Measurements from ENCODE around the gene CLPSL1.

CLPSL1 gene

DNA sequence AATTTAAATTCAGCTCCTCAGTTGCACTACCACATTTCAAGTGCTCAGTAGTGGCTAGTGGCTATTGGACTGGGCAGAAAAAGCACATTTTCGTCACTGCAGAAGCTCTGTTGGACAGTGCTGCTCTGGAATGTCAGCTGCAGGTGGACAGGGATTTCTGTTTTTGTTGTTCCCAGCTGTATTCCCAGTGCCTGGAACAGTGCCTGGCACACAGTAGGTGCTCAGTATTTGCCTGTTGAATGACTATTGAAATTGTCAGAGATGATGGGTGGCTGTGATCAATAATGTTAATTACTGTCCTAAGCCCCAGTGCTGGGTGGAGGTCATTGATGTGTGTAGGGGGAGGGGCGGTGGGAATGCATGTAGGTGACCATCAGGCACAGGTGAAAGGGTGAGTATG lies 5.5 kb downstream of the CLPSL1 start:
- H3K4me3 ChIP-seq (ENCODE audit: low read length), result no peak overlapping the region
- TF ChIP-seq, protein P1, sequence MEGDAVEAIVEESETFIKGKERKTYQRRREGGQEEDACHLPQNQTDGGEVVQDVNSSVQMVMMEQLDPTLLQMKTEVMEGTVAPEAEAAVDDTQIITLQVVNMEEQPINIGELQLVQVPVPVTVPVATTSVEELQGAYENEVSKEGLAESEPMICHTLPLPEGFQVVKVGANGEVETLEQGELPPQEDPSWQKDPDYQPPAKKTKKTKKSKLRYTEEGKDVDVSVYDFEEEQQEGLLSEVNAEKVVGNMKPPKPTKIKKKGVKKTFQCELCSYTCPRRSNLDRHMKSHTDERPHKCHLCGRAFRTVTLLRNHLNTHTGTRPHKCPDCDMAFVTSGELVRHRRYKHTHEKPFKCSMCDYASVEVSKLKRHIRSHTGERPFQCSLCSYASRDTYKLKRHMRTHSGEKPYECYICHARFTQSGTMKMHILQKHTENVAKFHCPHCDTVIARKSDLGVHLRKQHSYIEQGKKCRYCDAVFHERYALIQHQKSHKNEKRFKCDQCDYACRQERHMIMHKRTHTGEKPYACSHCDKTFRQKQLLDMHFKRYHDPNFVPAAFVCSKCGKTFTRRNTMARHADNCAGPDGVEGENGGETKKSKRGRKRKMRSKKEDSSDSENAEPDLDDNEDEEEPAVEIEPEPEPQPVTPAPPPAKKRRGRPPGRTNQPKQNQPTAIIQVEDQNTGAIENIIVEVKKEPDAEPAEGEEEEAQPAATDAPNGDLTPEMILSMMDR (conservative IDR thresholded peaks at IDR 0.05; ENCODE audit: low read depth, low read length), result no peak
- DNase-seq (ENCODE audit: low read depth), result no peak

DNA sequence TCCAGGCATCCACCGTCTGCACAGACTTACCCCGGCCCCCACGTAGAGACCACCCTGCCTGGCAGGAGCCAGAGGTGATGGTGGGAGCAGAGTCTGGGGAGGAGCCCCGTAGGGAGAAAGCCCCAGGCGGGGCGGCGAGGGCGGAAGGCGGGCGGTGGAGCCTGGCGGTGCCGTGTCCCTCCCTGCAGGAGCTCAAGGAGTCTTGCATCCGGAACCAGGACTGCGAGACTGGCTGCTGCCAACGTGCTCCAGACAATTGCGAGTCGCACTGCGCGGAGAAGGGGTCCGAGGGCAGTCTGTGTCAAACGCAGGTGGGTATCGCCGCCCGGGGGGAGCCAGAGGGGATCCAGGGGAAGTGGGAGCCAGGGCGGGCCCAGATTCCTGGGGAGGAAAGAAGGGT lies 6.0 kb downstream of the CLPSL1 start:
- TF ChIP-seq, protein P1 (conservative IDR thresholded peaks at IDR 0.05; ENCODE audit: low read depth, low read length), result no peak
- no peak overlapping the region for H3K4me3 ChIP-seq (ENCODE audit: low read length)
- DNase-seq (ENCODE audit: low read depth), result no peak

DNA sequence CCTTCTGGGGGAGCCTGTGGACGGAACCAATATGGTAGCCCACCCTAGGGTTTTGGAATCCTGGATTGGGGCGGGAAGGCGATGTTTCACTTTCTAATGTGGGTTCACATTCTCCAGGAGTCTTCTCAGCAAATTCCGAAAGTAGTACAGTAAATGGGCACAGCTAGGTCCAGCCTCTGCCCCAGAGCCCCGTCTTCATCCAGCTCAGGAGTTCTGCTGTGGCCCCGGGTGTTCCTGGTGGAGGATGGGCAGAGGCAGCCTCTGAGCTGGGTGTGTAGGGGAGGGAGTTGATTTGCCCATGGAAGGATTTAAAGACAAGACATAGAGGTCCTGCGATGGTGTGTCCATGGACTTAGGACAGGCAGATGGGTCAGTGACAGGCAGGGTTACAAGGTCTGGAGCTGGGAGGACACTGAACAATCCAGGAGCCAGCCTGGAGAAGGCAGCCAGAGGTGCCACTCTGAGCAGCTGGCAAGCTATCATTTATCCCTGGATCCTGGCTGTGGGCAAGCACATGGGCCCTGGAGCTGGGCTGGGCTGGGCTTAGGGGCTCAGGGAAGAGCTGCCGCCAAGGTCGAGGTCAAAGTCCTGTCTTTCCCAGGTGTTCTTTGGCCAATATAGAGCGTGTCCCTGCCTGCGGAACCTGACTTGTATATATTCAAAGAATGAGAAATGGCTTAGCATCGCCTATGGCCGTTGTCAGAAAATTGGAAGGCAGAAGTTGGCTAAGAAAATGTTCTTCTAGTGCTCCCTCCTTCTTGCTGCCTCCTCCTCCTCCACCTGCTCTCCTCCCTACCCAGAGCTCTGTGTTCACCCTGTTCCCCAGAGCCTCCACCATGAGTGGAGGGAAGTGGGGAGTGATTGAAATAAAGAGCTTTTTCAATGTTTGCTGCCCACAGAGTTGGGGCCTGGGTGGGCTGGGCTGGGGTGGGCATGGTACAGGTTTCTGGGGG lies 6.7 kb downstream of the CLPSL1 start:
- DNase-seq (ENCODE audit: low read depth), result no peak
- TF ChIP-seq, protein P1 (conservative IDR thresholded peaks at IDR 0.05; ENCODE audit: low read depth, low read length), result no peak
- no peak overlapping the region for H3K4me3 ChIP-seq (ENCODE audit: low read length)

DNA sequence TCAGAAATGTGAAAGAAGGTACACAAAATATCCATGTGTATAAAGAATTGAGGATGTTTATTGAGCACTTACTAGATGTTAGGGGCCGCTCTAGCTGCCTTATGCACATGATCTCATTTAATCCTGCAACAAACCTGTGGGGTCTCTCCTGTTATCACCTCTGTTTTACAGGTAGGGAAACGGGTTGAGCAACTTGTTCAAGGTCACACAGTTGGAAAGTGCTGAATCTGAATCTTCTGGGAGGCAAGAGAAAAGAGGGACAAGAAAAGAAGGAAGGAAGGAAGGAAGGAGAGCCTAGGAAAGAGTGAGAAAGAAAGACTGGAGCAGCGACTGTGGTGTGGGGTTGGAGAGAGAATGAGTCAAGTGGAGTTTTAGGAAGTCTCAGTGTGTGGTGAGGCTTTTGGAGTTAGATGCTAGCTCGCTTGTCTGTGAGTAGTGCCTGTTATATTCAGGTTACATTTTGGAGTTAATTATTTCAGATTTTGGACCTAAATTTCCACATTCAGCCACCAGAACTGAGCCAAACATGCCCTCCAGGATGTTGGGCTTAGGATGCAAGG lies 7.7 kb downstream of the CLPSL1 start:
- no peak overlapping the region for H3K4me3 ChIP-seq (ENCODE audit: low read length)
- no peak for DNase-seq (ENCODE audit: low read depth)
- TF ChIP-seq, protein P1 (conservative IDR thresholded peaks at IDR 0.05; ENCODE audit: low read depth, low read length), result no peak

DNA sequence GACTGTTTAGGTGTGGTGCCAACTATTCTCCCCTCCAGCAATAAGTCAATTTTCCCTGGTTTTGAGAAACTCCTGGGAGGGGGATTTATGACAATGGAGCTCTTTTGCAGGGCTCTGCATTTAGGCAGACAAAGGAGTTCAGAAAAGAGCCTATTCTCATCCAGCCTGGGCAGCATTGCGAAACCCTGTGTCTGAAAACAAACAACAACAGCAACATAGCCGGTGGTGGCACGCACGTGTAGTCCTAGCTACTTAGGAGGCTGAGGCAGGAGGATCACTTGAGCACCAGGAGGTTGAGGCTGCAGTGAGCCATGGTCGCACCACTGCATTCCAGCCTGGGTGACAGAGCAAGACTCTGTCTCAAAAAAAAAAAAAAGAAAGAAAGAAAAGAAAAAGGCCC lies 9.9 kb downstream of the CLPSL1 start:
- no peak for DNase-seq (ENCODE audit: low read depth)
- H3K4me3 ChIP-seq (ENCODE audit: low read length), result no peak overlapping the region
- TF ChIP-seq, protein P1 (conservative IDR thresholded peaks at IDR 0.05; ENCODE audit: low read depth, low read length), result no peak

DNA sequence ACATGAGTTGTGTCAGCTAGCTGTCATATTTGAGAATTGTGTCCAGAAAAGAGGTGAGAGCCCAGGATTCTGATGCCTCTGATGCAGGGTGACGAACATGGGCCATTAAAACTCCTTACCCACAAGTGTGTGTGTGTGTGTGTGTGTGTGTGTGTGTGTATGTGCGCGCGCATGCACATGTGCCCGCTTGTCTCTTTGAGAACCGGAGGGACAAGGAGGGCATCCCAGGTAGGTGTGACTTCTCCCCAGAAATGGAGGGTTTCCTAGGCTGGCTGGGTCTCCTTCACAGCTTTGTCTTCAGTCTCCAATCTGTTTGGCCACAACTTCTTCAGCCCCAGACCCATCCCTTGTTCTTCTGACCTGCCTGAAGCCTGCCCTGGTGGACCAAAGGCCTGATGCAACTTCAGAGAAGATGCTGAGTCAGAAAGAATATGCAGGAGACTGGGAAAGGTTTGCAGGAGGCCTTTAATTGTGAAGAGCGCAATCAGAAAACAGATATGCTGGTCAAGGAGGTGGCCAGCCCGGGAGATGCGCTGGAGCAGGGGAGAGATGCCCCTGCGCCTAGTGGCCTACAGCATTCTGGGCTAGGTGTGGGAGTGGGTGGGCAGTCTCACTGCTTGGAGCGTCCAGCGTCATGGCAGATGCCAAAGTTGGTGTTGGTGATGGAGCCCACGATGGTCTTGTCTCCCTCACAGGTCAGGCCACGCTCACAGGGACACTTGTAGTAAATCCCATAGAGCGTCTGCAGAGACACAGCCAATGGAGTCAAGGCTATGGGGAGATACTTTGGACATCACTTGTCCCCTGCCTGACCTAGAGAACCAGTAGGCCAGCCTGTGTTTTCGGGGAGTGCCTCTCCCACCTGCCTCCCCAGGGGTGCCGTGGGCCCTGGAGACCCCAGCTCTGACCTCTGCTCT lies 14.0 kb downstream of the CLPSL1 start:
- DNase-seq (ENCODE audit: low read depth), result no peak
- H3K4me3 ChIP-seq (ENCODE audit: low read length), result no peak overlapping the region
- TF ChIP-seq, protein P1 (conservative IDR thresholded peaks at IDR 0.05; ENCODE audit: low read depth, low read length), result no peak
